GM19238 (cell line): Measurements from ENCODE around the gene DDAH2.

Source experiments
- DNase-seq: peaks from one replicate; pipeline ENCODE4 v3.0.0; 2011; ENCODE audit warnings: low spot score; ENCODE audit not compliant: insufficient read length

Gene DDAH2

GRCh38 chr6:31690231-31691077 lies 38.6 kb downstream of the DDAH2 start:
- no peak for DNase-seq

- no peak for DNase-seq
Measured at GRCh38 chr6:31689249-31690110, 39.6 kb downstream of the DDAH2 start.

DNA sequence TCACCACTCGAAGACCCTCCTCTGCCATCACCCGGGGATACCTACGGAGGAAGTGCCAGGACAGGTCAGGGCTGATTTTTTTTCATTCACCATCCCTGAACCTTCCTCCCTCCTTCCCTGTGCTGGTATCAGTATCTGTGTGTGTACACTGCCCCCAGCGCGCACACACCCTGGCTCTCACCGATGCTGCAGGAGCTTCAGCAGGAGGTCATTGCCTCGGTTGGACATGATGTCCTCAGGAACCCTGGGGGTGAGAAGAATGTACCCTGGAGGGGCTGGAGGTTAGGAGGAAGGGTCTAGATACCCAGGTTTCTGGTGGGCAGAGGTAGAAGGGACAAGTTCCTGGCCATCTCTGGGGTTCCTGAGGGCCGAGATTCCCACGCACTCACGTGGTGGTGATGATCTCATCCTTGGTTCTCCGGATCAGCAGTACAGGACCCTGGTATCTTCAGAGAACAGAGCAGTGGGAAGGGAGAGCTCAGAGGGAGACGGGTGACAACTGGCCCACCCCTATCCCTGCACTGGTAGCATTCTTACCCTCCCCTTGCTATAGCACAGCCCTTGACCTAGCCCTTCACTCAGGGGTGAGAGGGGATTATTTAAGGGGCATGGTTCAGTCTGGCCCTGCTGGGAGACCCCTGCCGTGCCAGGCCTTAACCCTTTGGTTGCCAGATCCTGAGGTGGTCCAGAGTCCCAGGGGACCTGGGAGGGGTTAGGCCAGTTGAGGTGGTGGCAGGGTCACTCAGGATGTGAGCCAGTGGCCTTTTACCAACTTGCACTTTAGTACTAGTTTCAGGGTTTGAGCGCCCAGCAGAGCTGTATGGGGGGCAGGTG lies 41.0 kb downstream of the DDAH2 start:
- DNase-seq = no peak

DNA sequence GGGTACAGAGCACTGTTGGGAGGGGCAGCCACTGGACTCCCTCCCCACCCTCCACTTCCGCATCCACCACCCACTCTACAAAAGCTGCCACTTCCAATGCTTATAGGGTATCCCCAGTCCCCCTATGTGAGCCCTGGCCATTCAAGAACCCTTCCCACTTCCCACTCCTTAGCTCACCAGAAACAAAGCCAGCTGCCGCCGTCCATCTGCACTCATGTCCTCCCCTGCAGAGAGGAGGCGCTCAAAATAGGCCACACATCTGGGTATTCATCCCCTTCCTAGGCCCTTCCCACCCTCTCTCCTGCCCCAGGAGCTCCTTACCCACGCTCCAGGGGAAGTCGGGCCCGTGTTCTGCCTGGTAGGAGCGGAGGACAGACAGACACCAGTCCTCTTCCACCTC lies 41.8 kb downstream of the DDAH2 start:
- DNase-seq = no peak

DNA sequence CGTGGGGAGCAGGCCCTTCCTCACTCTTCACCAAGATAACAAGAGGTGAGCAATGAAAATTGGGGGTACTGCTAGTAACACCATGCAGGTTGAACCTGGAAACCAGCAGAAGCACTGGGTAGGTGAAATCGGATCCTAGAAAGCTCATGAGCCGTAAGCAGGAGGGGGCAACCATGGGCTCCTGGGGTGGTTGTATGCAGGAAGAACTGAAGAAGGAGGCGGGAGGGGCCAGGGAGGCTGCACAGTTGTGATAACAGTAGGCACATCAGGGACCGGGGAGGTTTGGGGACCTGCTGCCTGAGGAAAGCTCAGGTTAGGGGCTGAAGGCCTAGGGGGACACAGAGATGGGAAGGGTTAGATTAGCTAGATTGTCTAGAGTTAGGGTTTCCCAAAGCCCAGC lies 42.6 kb downstream of the DDAH2 start:
- no peak for DNase-seq

DNA sequence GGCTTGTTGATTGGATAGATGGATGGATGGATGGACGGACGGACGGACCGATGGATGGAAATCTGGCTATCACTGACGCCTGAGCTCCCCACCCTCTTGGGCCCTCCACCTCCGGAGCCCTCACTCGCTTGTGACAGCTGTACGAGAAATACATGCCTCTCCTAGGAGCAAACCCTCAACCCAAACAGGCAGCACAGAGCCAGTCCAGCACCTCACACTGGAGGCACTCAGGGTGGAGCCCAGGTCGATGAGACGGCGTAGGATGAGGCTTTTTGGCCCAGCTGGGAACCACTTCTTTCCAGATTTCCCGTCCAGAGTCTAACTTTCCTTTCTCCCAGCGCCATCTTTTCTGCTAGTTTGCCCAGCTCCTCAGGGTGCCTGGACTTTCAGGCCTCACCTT lies 45.5 kb downstream of the DDAH2 start:
- DNase-seq = no peak

DNA sequence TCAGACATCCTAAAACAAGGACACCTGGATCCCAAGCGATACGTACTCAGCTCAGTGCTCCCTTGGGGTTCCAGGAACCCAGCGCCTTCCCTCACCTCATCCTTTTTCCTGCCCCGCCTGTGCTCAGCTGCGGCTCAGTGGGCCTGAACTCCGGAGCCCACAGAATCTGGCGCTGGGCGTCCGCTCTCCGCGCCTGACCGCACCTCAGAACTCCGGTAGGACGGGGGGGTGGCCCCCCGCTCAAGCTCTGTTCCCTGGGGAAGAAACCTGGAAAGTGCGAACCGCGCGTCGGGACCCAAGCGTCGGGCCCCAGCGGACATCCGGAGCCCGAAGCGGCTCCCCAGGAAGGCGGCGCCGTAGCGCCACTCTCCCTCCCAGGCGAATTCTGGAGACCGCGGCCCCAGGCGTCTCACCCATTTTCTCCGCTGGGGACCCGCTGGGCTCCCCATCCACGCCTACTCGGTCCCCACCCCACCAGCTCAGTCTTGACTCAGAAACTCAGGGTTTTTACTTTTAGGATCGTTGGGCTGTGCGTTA lies 47.9 kb downstream of the DDAH2 start:
- DNase-seq = peak; percentile 68

- peak; percentile 62 for DNase-seq
Measured at GRCh38 chr6:31680226-31681134, 48.6 kb downstream of the DDAH2 start, which contains the start of gene LY6G5C. Gene LY6G5C, minus strand, starts transcription at chr6:31681067. Its CDS starts 694 bp downstream, at chr6:31680373.

- no peak for DNase-seq
Measured at GRCh38 chr6:31677955-31678354, 51.1 kb downstream of the DDAH2 start.
